ENCODE data around the gene PHF10.

DNA sequence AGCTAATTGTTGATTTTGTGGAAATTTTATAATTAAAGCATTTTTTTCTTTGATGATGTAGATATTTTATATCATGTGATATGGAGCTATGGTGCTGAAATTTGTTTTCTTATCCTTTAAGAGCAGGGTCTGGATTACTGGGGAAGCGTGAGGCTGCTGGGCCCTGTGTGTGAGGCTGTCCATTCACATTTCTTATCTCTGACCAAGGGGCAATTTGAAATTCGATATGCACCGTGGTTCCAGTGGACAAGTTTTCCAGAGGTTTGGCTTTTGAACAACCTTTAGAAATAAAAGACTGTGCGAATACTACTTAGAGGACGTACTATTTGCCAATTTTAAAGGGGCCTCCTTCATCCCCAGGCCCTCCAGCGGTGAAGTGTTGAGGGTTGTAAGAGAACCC is 30.9 kb upstream of the PHF10 start:
- TF ChIP-seq, protein P1, sequence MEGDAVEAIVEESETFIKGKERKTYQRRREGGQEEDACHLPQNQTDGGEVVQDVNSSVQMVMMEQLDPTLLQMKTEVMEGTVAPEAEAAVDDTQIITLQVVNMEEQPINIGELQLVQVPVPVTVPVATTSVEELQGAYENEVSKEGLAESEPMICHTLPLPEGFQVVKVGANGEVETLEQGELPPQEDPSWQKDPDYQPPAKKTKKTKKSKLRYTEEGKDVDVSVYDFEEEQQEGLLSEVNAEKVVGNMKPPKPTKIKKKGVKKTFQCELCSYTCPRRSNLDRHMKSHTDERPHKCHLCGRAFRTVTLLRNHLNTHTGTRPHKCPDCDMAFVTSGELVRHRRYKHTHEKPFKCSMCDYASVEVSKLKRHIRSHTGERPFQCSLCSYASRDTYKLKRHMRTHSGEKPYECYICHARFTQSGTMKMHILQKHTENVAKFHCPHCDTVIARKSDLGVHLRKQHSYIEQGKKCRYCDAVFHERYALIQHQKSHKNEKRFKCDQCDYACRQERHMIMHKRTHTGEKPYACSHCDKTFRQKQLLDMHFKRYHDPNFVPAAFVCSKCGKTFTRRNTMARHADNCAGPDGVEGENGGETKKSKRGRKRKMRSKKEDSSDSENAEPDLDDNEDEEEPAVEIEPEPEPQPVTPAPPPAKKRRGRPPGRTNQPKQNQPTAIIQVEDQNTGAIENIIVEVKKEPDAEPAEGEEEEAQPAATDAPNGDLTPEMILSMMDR (IDR thresholded peaks at IDR 0.05) = no peak
- TF ChIP-seq POLR2A (IDR thresholded peaks at IDR 0.05) = no peak
